Vagina (tissue), 2 donors: ENCODE measurements around the gene SLC17A1. TPM values are rescaled to one million over a fixed set of nuclear protein-coding genes. Genes with fewer than 3 reads are reported as not detected.

Experiments used
- DNase-seq, 2 donors: peaks; one replicate each; pipeline ENCODE4 v3.0.0-alpha.2; 2017; ENCODE audit errors: extremely low spot score in 2 of 2
- H3K27ac ChIP-seq: fragments of 200-600 bp; sonication (generic); one replicate; pipeline ENCODE4 v1.5.1; 2019
- H3K27me3 ChIP-seq: fragments of 200-600 bp; sonication (generic); one replicate; pipeline ENCODE4 v1.5.1; 2019
- H3K36me3 ChIP-seq, 2 donors: fragments of 200-600 bp; sonication (generic); one replicate each; pipeline ENCODE4 v1.5.1; 2017 to 2019
- H3K4me1 ChIP-seq: fragments of 200-600 bp; sonication (generic); one replicate; pipeline ENCODE4 v1.5.1; 2019
- H3K4me3 ChIP-seq, 2 donors: fragments of 200-600 bp; sonication (generic); 1 replicate in 1 of 2; 2 replicates in 1 of 2; pipeline ENCODE4 v1.5.1; 2016 to 2019
- H3K9me3 ChIP-seq: fragments of 200-600 bp; sonication (generic); one replicate; pipeline ENCODE4 v1.5.1; 2019
- CTCF ChIP-seq, 3 experiments: fragments of 450-650 bp in 2 of 3; fragments of 200-600 bp in 1 of 3; sonication (generic) in 1 of 3; IDR thresholded peaks; one replicate each; pipeline ENCODE4 v1.5.1; 2017 to 2019; ENCODE audit warnings: antibody characterized with exemption in 3 of 3, mild to moderate bottlenecking in 2 of 3, moderate library complexity in 2 of 3
- POLR2A ChIP-seq, 2 donors: fragments of 450-650 bp; IDR thresholded peaks; one replicate each; pipeline ENCODE4 v1.6.1; 2017; ENCODE audit warnings: antibody characterized with exemption in 2 of 2, mild to moderate bottlenecking in 2 of 2, moderate library complexity in 2 of 2
- POLR2AphosphoS5 ChIP-seq, 2 donors: sonication (generic); formaldehyde crosslinking; IDR thresholded peaks; one replicate each; pipeline ENCODE4 v1.9.0; 2017; ENCODE audit warnings: antibody characterized with exemption in 2 of 2, mild to moderate bottlenecking in 2 of 2, low read depth in 1 of 2; ENCODE audit not compliant: insufficient read depth in 1 of 2
- intact Hi-C: fragments of 100-400 bp; cut with DNase I; formaldehyde crosslinking; loops from one replicate; pipeline ENCODE4 v1.15.1; 2023
- total RNA-seq: library from RNA; depleted of rRNA; stranded (reverse); fragments of >200 nt; gene quantifications from one replicate; pipeline ENCODE4 v1.2.3, GENCODE V29; 2016

SLC17A1 gene, protein sequence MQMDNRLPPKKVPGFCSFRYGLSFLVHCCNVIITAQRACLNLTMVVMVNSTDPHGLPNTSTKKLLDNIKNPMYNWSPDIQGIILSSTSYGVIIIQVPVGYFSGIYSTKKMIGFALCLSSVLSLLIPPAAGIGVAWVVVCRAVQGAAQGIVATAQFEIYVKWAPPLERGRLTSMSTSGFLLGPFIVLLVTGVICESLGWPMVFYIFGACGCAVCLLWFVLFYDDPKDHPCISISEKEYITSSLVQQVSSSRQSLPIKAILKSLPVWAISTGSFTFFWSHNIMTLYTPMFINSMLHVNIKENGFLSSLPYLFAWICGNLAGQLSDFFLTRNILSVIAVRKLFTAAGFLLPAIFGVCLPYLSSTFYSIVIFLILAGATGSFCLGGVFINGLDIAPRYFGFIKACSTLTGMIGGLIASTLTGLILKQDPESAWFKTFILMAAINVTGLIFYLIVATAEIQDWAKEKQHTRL
- not detected for total RNA-seq

DNA sequence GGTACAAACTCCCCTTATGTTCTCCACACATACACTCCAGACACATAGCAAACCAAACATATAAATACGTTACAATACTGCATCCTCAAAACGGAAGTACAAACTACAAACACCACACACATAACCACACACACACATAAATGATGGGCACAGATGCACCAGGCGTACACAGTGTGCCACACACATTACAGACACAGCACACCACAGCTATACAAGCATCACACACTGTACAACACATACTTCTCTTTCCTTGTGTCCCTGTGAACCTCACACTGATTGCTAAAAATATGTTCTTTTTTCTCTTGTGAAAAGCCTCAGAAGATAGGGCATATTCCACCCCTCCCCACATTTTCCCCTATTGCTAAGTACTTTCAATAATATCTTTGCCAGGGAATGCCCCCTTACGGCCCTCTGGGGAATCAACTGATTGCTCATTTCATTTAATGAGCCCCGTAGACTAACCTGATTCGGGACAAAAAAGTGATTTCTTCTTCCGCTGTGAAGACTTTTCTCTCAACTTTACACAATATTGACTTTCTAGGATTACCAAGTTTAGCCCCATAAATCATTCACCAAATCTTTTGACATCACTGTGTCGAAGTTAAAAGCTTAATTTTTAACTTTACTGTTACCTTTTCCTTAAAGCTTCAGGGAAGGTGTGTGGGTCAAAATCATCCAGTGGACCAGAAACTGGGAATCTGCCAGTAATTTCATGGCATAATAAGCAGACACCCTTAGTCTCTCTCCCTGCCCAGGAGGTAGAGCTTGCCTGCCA, at the start of gene SLC17A1:
TSS of gene SLC17A1 (minus strand) at position 521 of the 775 bp plus-strand sequence. CDS start 1,495 bp downstream, outside the sequence.
- Histone ChIP-seq H3K36me3 (no peaks in the 10 kb centered on the region), H3K27ac (no peak within 1 kb of the TSS), H3K4me3 (no peak within 1 kb of the TSS), H3K27me3 (no peaks in the 10 kb centered on the region), H3K4me1 (no peaks in the 10 kb centered on the region), H3K9me3 (no peaks in the 10 kb centered on the region)
- intact Hi-C loops, result no loop called here
- TF ChIP-seq POLR2A (IDR thresholded peaks at IDR 0.05), result no peak
- TF ChIP-seq CTCF (IDR thresholded peaks at IDR 0.05), result no peak
- no peak for TF ChIP-seq POLR2AphosphoS5 (IDR thresholded peaks at IDR 0.05; ENCODE audit: insufficient read depth in 1 of 2, low read depth in 1 of 2)
- DNase-seq, result no peak

GRCh38 chr6:25880601-25881000, 48.7 kb upstream of the SLC17A1 start:
- TF ChIP-seq CTCF (IDR thresholded peaks at IDR 0.05), result no peak
- no peak for TF ChIP-seq POLR2A (IDR thresholded peaks at IDR 0.05)
- TF ChIP-seq POLR2AphosphoS5 (IDR thresholded peaks at IDR 0.05; ENCODE audit: insufficient read depth in 1 of 2, low read depth in 1 of 2), result no peak
- intact Hi-C loops, result no loop called here
- Histone ChIP-seq H3K9me3 (no peaks in the 10 kb centered on the region), H3K4me3 (no peak overlapping the region), H3K36me3 (no peaks in the 10 kb centered on the region), H3K4me1 (peaks cover 5% of the 10 kb centered on the region), H3K27me3 (no peaks in the 10 kb centered on the region), H3K27ac (no peak overlapping the region)
- DNase-seq, result no peak

DNA sequence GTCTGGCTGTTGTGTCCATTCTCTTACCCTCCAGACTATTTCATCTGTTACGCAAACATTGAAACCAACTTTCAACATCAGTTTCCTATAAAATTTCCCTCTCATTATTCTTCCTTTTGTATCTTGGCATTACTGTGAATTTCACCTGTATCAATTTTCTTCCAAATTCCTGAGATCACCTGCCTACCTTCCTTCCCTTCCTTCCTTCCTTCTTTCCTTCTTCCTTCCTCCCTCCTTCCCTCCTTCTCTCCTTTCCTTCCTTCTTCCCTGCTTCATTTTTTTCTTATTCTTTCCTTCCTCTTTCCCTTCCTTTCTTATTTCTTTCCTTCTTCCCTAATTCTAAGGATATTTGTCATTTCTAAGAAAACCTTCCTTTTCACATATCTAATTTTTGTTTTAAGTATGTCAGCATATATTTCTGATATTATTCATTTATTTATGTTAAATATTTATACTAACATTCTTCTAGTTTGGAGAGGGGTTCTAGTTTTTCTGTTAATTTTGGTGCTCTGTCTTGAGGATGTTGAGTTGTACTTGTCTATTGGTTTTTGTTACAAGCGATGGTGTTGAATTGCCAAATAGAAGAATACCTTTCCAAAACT, 47.0 kb upstream of the SLC17A1 start:
- TF ChIP-seq CTCF (IDR thresholded peaks at IDR 0.05) (no peak), POLR2A (IDR thresholded peaks at IDR 0.05) (no peak), POLR2AphosphoS5 (IDR thresholded peaks at IDR 0.05; ENCODE audit: insufficient read depth in 1 of 2, low read depth in 1 of 2) (no peak)
- Histone ChIP-seq H3K27ac (no peak overlapping the region), H3K4me3 (no peak overlapping the region), H3K9me3 (no peaks in the 10 kb centered on the region), H3K36me3 (no peaks in the 10 kb centered on the region), H3K4me1 (peaks cover 5% of the 10 kb centered on the region), H3K27me3 (no peaks in the 10 kb centered on the region)
- intact Hi-C loops, result no loop called here
- no peak for DNase-seq

DNA sequence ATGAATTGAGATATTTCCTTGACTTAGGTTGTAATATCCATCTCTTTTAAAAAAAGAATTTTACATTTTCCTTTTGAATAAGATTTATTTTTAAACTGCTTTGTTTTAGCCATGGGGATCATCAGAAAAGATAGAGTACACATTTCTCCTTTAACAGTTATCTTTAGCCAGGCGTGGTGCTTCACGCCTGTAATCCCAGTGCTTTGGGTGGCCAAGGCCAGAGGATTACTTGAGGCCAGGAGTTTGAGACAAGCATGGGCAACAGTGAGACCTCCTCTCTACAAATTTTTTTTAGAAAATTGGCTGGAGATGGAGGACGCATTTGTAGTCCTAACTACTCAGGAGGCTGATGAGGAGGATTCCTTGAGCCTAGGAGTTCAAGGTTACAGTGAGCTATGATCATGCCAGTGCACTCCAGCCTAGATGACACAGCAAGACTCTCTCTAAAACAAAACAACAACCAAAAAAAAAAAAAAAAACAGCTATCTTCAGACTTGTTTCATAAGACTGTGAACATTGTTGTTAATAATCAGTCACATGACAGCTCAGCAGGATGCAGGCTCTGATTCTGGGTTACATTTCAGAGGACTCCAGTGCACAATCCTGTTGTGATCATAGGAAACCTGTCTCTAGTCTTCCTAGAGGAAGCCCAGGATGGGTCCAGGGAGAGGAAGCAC, 44.2 kb upstream of the SLC17A1 start:
- Histone ChIP-seq H3K27me3 (no peaks in the 10 kb centered on the region), H3K4me3 (no peak overlapping the region), H3K36me3 (no peaks in the 10 kb centered on the region), H3K4me1 (no peaks in the 10 kb centered on the region), H3K9me3 (no peaks in the 10 kb centered on the region), H3K27ac (no peak overlapping the region)
- no peak for TF ChIP-seq POLR2AphosphoS5 (IDR thresholded peaks at IDR 0.05; ENCODE audit: insufficient read depth in 1 of 2, low read depth in 1 of 2)
- TF ChIP-seq CTCF (IDR thresholded peaks at IDR 0.05), result no peak
- no peak for TF ChIP-seq POLR2A (IDR thresholded peaks at IDR 0.05)
- intact Hi-C loops, result no loop called here
- no peak for DNase-seq
